Cerebellar cortex (tissue), 1 donor: Measurements from ENCODE around the gene DCLK1.
A peak's percentile ranks its signal among the peaks of the same experiment; 100 is the strongest.

Experiments used
- DNase-seq: peaks from one replicate; pipeline ENCODE4 v3.0.0-alpha.2; 2015; ENCODE audit warnings: low spot score

Gene DCLK1

GRCh38 chr13:35830850-35831450 lies 300.2 kb downstream of the DCLK1 start:
- DNase-seq: no peak

DNA sequence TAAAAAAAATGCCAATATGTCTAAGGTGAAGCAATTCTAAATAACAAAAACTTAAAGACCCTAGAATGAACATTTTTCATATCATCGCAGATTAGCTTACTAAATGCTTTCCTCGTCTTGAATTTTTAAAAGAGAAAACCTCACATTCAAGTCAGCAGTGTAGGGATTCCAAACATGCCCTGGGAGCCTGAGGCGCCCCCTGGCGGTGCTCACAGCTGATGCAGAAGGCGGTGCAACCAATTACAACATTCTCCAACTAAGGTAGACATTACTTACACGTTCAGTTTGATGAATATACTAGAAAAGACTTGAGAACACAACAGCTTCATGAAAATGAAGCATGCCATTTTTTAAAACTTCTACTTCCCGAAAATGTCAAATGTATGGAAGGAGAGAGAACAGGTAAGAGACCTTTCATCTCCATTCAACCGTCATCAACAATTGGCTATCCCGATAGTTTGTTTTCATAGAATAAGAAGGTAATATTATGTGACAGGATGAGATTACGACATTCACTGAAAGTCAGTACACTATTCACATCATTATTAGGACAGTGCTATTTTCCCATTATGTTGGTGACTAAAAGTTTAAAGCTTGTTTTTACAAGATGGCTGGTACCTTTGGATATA lies 304.4 kb downstream of the DCLK1 start:
- no peak for DNase-seq

DNA sequence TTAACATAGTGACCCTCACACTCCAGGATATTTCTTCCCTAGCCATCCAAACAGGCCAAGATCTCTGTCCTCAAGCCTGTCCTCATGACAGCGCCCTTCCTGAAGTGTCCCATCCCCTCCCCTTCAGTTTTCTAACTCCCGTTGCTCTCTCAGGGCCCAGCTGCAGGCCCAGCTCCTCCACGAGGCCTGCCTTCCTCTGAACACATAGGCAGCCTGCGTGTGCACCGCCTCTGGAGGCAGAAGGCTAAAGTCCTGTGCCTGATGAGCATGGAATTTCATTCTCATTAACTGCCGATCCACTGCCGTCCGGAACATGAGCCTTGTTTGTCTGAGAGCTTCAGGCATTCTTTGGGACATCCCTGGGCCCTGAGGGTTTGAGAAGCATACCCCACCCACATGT lies 306.4 kb downstream of the DCLK1 start:
- DNase-seq: no peak

DNA sequence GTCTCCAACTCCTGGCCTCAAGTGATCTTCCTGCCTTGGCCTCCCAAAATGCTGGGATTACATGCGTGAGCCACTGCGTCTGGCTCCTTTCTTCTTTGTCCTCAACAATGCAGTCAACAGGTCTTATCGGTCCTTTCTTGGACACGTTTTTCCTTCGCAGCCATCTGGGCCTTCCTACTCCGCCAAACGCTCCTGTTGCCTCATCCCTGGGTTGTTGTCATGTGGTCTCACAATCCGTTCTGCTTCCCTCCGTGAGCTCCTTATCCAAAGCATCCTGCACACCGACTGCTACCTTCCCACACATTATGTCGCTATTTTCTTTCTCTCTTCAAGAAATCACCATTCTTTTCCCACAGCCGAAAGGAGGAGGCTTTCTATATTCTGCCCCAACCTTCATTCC lies 306.8 kb downstream of the DCLK1 start:
- DNase-seq: peak; percentile 65

DNA sequence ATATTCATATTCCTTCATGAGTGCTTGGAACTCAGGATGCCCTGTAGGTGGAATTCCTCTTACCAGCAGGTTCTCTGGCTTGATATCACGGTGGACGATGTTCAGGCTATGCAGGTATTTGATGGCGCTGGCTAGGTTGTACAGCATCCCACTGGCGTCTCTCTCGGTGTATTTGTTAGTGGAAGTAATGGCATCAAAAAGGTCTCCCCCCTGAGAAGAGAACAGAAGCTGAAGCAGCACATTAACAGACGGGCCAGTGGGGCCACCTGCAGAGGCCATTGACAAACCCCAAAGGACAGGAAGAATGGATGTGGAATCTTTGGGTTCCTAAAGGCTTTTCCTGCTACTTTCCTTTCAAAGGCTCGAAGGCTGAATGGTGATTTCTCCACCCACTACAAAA lies 308.5 kb downstream of the DCLK1 start:
- peak; percentile 68 for DNase-seq

- DNase-seq: peak; percentile 77
These were observed 312.5 kb downstream of the DCLK1 start for GRCh38 chr13:35818633-35819067.

DNA sequence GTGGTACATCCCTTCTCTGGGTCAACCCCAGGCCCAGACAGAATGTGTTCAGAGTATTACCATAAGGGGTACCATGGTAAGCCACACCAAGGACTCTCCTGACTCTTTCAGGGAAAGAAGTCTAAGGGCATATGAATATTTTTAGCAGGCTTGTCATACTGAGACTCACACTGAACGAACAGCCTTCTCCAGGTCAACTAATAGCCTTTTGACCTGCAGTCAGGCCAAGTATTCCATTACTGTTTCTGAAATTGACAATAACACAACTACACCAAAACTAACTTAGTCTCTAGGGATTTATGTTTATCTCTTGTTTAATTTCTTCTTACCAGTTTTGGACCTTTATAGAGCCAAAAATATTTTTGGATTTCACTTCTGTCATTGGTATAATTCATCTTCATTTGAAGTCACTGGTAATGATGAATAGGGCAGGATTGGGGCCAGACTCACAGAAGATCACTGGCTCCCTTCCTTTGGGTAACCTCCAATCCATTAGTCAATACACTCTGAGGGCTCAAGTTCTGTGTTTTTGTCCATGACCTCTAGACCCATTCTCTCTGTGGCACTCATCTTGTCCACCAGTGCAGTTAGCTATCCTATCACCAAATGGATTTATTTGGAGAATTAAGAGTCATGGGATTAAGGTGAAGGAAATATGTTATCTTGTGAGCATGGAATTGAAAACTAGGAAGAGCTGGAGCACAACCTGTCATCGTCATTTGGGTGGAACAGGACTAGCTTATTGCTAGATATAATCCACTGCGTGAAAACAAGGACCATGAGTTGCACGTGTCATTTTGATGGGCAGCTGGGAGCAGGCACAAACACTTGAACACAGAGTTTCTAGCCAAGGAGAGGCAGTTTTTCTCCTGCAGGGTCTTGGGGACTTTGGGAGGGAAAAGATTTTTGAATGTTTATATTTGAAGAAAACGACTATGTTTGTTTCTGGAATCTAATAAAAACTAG lies 313.3 kb downstream of the DCLK1 start:
- no peak for DNase-seq

- no peak for DNase-seq
These were observed 316.6 kb downstream of the DCLK1 start for GRCh38 chr13:35814605-35815011.

- DNase-seq: no peak
These were observed 318.4 kb downstream of the DCLK1 start for GRCh38 chr13:35812736-35813135.

GRCh38 chr13:35810321-35810720 lies 320.9 kb downstream of the DCLK1 start:
- no peak for DNase-seq

GRCh38 chr13:35808846-35809245 lies 322.3 kb downstream of the DCLK1 start:
- DNase-seq: no peak

DNA sequence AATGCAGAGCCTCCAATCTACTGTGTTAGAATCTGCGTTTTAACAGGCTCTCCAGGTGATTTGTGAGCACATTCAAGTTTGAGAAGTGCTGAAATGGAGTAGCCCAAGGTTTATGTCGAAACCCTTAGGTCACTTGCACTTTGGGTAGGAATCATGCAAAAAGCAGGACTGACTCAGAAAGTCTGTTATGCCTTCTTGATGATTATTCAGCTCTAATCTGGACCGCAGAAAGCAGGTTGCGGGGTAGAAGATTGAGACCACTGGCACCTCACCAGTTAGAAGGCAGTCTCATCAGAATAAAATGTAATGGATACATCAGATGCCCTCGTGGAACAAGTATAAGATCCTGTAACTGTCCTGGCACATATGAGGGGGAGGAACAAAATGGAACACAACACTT lies 326.3 kb downstream of the DCLK1 start:
- DNase-seq: no peak

DNA sequence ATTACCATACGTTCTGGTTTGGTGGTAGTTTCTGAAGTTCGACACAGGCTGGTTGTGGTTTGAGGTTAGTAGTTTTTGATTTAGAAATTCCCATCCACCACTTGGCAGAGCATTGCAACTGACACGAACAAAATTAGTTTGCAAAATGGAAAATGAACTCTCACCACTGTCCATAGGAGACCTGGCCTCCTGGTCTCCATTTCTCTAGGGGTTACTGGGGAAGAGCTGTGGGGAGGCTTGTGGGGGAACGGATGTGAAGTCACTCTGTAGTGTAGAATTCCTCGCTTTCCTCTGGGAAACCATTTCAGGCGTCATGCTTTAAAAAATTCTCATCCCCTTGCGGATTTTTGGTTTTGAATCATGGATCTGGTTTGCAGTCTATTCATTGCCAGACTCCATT lies 333.2 kb downstream of the DCLK1 start:
- no peak for DNase-seq

DNA sequence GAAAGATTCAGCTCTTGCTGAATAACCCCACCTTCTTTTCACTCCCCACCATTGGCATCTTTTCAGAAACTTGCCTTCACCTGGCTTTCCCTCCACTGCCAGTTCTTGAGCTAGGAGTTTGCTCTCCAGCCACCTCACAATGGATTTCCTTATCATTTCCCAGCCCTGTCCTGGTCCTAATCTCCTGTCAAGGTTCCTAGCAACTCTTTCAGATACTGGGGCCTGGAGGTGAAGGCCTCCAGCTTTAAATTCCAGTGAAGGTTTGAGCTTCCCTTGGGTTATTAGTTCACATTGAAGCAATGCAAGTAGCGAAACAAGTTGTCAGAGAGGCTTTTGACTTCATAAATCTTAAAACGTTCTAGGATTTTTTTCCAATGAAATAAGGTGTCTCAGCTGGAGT lies 333.9 kb downstream of the DCLK1 start:
- DNase-seq: no peak

DNA sequence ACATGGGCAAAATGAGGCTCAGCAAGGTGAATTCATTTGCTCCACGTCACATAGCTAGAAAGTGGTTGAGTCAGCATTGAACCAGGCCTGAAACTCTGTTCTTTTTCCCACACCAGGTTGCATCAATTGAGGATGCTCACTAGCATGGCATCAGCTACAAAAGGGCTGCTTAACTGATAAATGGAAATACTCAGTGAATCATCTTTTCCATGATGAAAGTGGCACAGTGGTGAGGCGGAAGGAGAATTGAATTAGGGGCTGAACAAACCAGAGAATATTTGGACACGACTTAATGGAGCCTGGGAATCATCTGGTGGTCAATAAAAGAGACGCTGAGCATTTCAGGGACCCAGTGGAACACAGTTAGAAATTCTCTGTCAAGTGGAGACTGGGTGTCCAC lies 334.6 kb downstream of the DCLK1 start:
- no peak for DNase-seq

DNA sequence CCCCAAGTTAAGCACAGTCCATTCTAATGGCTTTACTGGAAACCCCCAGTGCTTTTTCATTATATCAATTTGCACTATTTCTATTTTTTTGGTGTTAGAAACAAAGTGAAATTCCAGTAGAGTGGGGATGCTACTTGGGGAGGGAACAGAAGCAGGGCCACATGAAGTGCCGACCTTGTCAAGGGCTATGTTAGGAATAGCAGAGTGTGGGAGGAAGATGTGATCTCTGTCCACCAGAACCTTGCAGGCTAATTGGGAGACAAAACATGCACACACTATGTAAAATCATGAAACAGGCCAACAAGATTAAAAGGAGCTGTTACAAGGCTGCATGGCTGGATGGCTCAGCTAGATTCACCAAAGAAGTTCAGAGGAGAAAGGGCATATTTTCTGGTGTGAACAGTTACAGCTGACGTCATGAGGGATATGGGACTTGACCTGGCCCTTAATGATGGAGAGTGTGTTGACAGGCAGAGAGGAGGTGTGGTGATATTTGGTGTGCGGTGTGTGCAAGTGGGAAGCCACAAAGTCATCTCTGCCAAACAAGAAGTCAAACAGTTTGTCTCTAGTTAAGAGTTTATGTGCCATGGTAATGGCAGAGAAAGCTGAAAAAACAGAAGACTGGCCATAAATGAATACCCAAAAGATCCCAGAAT lies 336.3 kb downstream of the DCLK1 start:
- DNase-seq: no peak

DNA sequence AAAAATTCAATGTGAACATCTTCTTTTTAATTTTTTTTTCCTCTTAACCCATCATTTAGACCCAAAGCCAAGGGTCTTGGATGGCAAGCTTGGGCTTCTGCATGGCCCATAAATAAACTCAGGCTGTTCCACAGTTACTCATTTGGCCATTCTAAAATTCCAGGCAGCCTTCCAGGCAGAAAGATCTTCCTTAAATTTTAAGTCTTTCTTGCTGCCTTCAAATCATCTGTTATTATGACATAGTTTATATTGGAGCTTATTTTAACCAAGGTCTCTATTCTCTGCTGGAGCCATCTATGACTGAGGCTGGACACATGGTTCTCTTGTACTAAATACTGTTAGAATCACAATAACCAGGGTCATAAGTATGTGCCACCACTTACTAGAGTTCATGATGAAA lies 337.4 kb downstream of the DCLK1 start:
- no peak for DNase-seq

DNA sequence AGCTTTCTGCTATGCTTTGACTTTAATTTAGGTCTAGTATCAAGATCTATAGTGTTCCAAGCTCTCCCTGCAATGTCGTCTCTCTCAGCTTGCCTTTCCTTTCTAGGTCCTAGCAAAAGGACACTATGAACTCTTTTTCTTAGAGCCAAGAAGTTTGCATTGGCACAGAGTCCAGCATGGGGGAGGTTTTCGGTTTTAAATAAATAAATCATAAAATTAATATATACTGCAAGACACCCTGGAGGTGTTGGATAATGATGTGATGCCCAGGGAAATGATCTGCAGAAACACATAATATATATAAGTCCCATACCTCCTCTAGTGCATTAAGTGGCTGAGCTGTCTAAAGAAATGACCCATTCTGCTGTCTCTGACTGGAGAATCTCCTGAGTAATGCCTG lies 338.3 kb downstream of the DCLK1 start:
- DNase-seq: no peak

GRCh38 chr13:35792021-35792420 lies 339.2 kb downstream of the DCLK1 start:
- no peak for DNase-seq

- DNase-seq: no peak
These were observed 339.9 kb downstream of the DCLK1 start for GRCh38 chr13:35791184-35791851.

DNA sequence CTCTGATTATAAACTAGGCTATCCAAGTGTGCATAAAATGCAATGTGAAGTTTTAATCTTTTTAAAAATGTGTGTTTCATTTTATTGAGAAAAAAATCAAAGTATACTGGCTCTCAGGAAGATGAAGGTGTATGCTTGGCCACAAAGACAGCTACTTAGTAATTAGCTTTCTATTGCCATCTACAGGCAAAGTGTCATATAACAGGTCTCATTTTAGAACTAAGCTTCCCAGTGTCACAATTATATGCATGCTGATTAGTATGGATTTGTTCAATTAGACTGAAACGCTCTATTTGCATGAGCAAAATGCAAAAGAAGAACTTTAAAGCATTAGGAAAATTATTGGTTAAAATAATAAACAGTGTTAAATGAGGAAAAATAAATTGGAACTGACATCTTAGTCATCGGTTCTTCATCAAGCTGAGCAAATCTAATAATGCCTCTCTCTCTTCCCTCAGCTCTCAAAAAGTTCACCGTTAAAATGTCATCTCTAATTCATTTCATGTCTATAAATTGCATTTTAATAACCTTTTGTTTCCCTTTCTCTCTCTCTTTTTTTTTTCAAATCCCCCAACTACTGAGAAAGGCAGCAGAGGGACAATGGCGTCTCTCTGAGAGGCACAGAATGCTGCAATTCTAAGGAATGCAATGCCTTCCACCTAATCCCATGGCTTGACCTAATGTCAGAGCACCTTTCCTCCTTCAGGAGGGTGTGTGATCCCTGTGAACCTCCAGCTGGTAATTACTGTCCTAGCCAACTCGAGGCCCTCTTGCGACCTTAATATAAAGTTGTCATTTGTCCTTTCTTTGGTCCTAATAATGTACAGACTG lies 341.6 kb downstream of the DCLK1 start:
- peak; percentile 88 for DNase-seq
